PC-9 (cell line): ENCODE measurements around the gene RHEB. TPM values are rescaled to one million over a fixed set of nuclear protein-coding genes. Genes with fewer than 3 reads are reported as not detected.

Experiments used
- BruUV-seq: library from RNA; stranded (reverse); fragments of 400-500 nt; replicated peaks from 2 replicates; lab custom pipeline; 2021; lab: Mats Ljungman, UMichigan
- CTCF ChIA-PET: fragments of 300-600 bp; sonication (Branson Sonifier 250); formaldehyde crosslinking; loops from one replicate; lab custom pipeline; 2022; ENCODE audit warnings: antibody characterized with exemption; lab: Charles Lee
- POLR2A ChIA-PET: fragments of 300-600 bp; sonication (Branson Sonifier 250); formaldehyde crosslinking; loops from one replicate; lab custom pipeline; 2022; ENCODE audit warnings: antibody characterized with exemption; ENCODE audit not compliant: unreplicated experiment; lab: Charles Lee
- DNase-seq, 2 experiments: peaks; one replicate each; pipeline versions ENCODE4 v3.0.0 to v3.0.0-alpha.2; 2015 to 2022; ENCODE audit warnings: mixed read lengths in 1 of 2
- H2AFZ ChIP-seq: fragments of 200-600 bp; sonication (generic); 2 replicates; pipeline ENCODE4 v1.8.1; 2017; ENCODE audit warnings: antibody characterized with exemption
- H3F3A ChIP-seq: fragments of 200-600 bp; sonication (generic); 2 replicates; pipeline ENCODE4 v1.8.1; 2017; ENCODE audit warnings: antibody characterized with exemption, mild to moderate bottlenecking, low read depth; ENCODE audit not compliant: insufficient read depth
- H3K27ac ChIP-seq: fragments of 200-600 bp; sonication (generic); 2 replicates; pipeline ENCODE4 v1.6.1; 2016; ENCODE audit warnings: mixed run types
- H3K27me3 ChIP-seq: fragments of 200-600 bp; sonication (generic); 2 replicates; pipeline ENCODE4 v1.6.1; 2016; ENCODE audit warnings: low read depth, mixed run types; ENCODE audit not compliant: insufficient read depth
- H3K36me3 ChIP-seq: fragments of 200-600 bp; sonication (generic); 2 replicates; pipeline ENCODE4 v1.6.1; 2016; ENCODE audit warnings: low read depth, mixed run types
- H3K4me1 ChIP-seq: fragments of 200-600 bp; sonication (generic); replicated peaks from 2 replicates; pipeline ENCODE4 v1.6.1; 2016; ENCODE audit warnings: mixed run types; ENCODE audit not compliant: insufficient read depth
- H3K4me2 ChIP-seq: fragments of 200-600 bp; sonication (generic); 2 replicates; pipeline ENCODE4 v1.6.1; 2017; ENCODE audit warnings: mixed run types
- H3K4me3 ChIP-seq: fragments of 200-600 bp; sonication (generic); 2 replicates; pipeline ENCODE4 v1.6.1; 2016; ENCODE audit warnings: mixed run types
- H3K79me2 ChIP-seq: fragments of 200-600 bp; sonication (generic); 2 replicates; pipeline ENCODE4 v1.6.1; 2017; ENCODE audit warnings: low read depth, mixed run types
- H3K9me2 ChIP-seq: fragments of 200-600 bp; sonication (generic); 2 replicates; pipeline ENCODE4 v1.8.1; 2017; ENCODE audit warnings: mild to moderate bottlenecking; ENCODE audit not compliant: insufficient read depth
- H3K9me3 ChIP-seq: fragments of 200-600 bp; sonication (generic); 2 replicates; pipeline ENCODE4 v1.8.1; 2016; ENCODE audit warnings: low read depth; ENCODE audit not compliant: insufficient read depth
- H4K20me1 ChIP-seq: fragments of 200-600 bp; sonication (generic); 2 replicates; pipeline ENCODE4 v1.8.1; 2017; ENCODE audit not compliant: insufficient read depth
- CTCF ChIP-seq: fragments of 200-600 bp; sonication (generic); conservative IDR thresholded peaks from 2 replicates; pipeline ENCODE4 v1.6.1; 2017; ENCODE audit warnings: mixed run types, antibody characterized with exemption, mild to moderate bottlenecking, moderate library complexity
- EZH2 ChIP-seq: fragments of 200-600 bp; sonication (generic); IDR thresholded peaks from 2 replicates; pipeline ENCODE4 v1.8.0; 2017; ENCODE audit warnings: antibody characterized with exemption, low read depth
- intact Hi-C: fragments of 100-400 bp; cut with micrococcal nuclease; formaldehyde crosslinking; loops from one replicate; pipeline ENCODE4 v1.10.0; 2022; ENCODE audit not compliant: unreplicated experiment
- total RNA-seq: library from RNA; stranded (reverse); gene quantifications from 2 replicates; pipeline ENCODE4 v1.2.3, GENCODE V29; 2021

RHEB gene
- total RNA-seq, 1 experiment from 2014 or later = 202 TPM

GRCh38 chr7:151461942-151462230 lies 57.8 kb downstream of the RHEB start:
- H2AFZ ChIP-seq = no peak overlapping the region
- H3K27me3 ChIP-seq = no peaks in the 10 kb centered on the region
- ChIA-PET CTCF (no interaction called here), POLR2A (no interaction called here)
- H3K4me3 ChIP-seq = no peak overlapping the region
- no peak overlapping the region for H3K4me2 ChIP-seq
- no peaks in the 10 kb centered on the region for H4K20me1 ChIP-seq
- peaks cover 71% of the 10 kb centered on the region for H3F3A ChIP-seq
- peaks cover 29% of the 10 kb centered on the region for H3K4me1 ChIP-seq
- DNase-seq = no peak
- no peaks in the 10 kb centered on the region for H3K9me2 ChIP-seq
- no TSS peak for BruUV-seq
- no peaks in the 10 kb centered on the region for H3K79me2 ChIP-seq
- H3K27ac ChIP-seq = no peak overlapping the region
- intact Hi-C loops = loop anchor here (2.0 kb wide), 2 partner anchors 57 to 471 kb away; partner anchors contain the start of gene RHEB
- H3K36me3 ChIP-seq = peaks cover 24% of the 10 kb centered on the region
- TF ChIP-seq EZH2 (no peak), CTCF (no peak)
- H3K9me3 ChIP-seq = peaks cover 6% of the 10 kb centered on the region; the same call in 1 of the 2 replicates

DNA sequence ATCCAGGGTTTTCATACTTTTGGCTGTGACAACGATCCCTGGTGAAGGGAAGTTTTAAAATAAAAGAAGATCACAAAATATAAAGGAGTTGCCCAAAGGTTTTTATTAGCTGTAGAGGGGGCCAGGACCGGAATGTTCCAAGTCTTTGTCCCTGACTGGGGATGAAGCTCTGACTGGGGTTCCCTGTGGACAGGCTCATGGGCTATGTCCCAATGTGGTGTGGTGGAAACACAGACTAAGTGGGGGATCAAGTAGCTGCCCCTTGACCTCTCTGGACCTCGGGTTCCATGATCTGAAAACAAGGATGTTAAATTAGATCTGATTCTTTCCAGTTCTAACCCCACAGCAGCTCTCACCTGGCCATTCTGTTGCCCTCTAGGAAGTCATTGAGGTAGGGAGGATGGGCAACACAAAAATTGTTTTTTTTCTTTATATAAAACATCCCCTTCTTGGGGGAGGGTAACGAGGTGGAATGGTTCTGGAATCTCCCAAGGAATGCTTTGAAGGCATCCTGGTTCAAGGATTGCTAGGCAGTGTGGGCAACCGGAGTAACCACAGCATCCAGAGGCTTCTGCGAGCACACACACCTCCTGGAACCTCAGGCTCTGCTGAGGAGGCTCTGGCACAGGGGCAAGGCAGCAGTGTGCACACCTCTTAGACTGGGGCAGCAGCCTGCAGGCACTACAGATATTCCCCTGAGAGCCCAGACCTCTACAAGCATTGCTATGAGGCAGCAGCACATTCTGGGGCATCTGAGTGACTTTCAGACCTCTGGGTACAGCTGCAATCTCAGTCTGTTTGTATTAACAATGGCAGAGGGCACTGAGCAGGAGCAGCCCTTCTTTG lies 58.4 kb downstream of the RHEB start:
- Histone ChIP-seq H2AFZ (no peak overlapping the region), H3K4me3 (no peak overlapping the region), H3K4me1 (peaks cover 29% of the 10 kb centered on the region), H3F3A (peaks cover 70% of the 10 kb centered on the region), H3K27ac (peak overlapping the region; percentile 75), H3K36me3 (peaks cover 22% of the 10 kb centered on the region), H3K9me2 (no peaks in the 10 kb centered on the region), H4K20me1 (no peaks in the 10 kb centered on the region), H3K4me2 (peak overlapping the region; percentile 88; the same call in 1 of the 2 replicates), H3K9me3 (peaks cover 6% of the 10 kb centered on the region; the same call in 1 of the 2 replicates), H3K27me3 (no peaks in the 10 kb centered on the region), H3K79me2 (no peaks in the 10 kb centered on the region)
- no peak for TF ChIP-seq EZH2
- TF ChIP-seq CTCF = no peak
- POLR2A ChIA-PET = interaction anchor here (0.7 kb wide), 1 partner anchor 221 kb away, joined by 7 read pairs; no protein-coding TSS in a partner anchor
- no peak for DNase-seq
- CTCF ChIA-PET = no interaction called here
- intact Hi-C loops = loop anchor here (2.0 kb wide), 2 partner anchors 57 to 471 kb away; partner anchors contain the start of gene RHEB
- BruUV-seq = no TSS peak

GRCh38 chr7:151460474-151460855 lies 59.2 kb downstream of the RHEB start:
- H4K20me1 ChIP-seq = no peaks in the 10 kb centered on the region
- H3K4me1 ChIP-seq = peaks cover 29% of the 10 kb centered on the region
- intact Hi-C loops = loop anchor here (1.0 to 2.0 kb wide), 3 partner anchors 58 to 472 kb away; partner anchors contain the start of gene RHEB
- peak overlapping the region; percentile 75 for H3K27ac ChIP-seq
- peak overlapping the region; percentile 88 for H3K4me2 ChIP-seq
- H3K4me3 ChIP-seq = peak overlapping the region; percentile 44; the same call in 1 of the 2 replicates
- peaks cover 6% of the 10 kb centered on the region; the same call in 1 of the 2 replicates for H3K9me3 ChIP-seq
- no peaks in the 10 kb centered on the region for H3K79me2 ChIP-seq
- peaks cover 67% of the 10 kb centered on the region for H3F3A ChIP-seq
- DNase-seq = no peak
- ChIA-PET CTCF (interaction anchor here (0.6 kb wide), 1 partner anchor 49 kb away, joined by 3 read pairs; no protein-coding TSS in a partner anchor), POLR2A (interaction anchor here (0.6 to 1.3 kb wide), 3 partner anchors 34 to 222 kb away, joined by 4 to 7 read pairs (median 5); partner anchors contain the start of gene RHEB)
- H3K9me2 ChIP-seq = no peaks in the 10 kb centered on the region
- no peaks in the 10 kb centered on the region for H3K27me3 ChIP-seq
- H3K36me3 ChIP-seq = peaks cover 13% of the 10 kb centered on the region
- no peak overlapping the region for H2AFZ ChIP-seq
- TF ChIP-seq CTCF (no peak), EZH2 (no peak)
- BruUV-seq = TSS peak; percentile 92
